HG02678 (cell line): ENCODE data around the gene MLEC.

Experiments used
- ATAC-seq: cut with Tn5 transposase; IDR thresholded peaks from one replicate; pipeline ENCODE4 v1.9.1; 2021; ENCODE audit warnings: mild to moderate bottlenecking, moderate library complexity; ENCODE audit not compliant: unreplicated experiment

MLEC gene

DNA sequence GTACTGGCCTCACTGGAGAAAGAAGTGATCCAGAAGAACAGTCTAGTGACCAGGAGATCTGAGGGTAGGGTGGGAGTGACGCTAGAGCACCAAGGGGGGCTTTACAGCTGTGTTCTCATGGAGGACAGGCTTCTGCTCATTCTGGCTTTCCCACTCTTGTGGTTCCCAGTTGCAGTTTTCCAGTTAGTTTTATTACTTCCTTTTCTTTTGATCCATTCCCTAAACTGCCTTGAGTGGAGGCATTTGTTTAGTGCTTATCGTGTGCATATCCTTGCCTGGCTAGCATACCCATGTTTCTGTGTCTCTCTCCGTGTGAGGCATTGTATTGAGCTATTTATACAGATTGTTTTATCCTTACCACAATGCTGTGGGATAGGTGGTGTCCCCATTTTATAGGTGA, 4.0 kb downstream of the MLEC start:
- no peak for ATAC-seq

- ATAC-seq, result no peak
Observed at GRCh38 chr12:120692524-120693033, 5.6 kb downstream of the MLEC start.

DNA sequence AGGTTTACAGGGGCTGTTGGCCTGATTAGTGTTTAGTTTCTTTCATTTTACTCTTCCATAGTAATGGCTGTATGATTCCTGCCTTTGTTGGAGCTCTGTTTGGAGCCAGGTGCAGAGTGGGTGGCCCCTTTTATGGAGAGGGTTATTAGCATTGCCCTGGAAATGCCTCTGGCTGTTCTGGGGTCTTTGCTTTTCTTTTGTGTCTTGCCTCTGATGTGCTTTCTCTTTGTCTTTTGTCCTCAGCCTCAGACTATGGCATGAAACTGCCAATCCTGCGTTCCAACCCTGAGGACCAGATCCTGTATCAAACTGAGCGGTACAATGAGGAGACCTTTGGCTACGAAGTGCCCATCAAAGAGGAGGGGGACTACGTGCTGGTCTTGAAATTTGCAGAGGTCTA, 6.9 kb downstream of the MLEC start:
- no peak for ATAC-seq

- ATAC-seq, result no peak
Observed at GRCh38 chr12:120696626-120697025, 9.7 kb downstream of the MLEC start.

GRCh38 chr12:120697344-120697743, 10.4 kb downstream of the MLEC start:
- no peak for ATAC-seq

GRCh38 chr12:120698665-120699064, 11.7 kb downstream of the MLEC start:
- ATAC-seq, result no peak

DNA sequence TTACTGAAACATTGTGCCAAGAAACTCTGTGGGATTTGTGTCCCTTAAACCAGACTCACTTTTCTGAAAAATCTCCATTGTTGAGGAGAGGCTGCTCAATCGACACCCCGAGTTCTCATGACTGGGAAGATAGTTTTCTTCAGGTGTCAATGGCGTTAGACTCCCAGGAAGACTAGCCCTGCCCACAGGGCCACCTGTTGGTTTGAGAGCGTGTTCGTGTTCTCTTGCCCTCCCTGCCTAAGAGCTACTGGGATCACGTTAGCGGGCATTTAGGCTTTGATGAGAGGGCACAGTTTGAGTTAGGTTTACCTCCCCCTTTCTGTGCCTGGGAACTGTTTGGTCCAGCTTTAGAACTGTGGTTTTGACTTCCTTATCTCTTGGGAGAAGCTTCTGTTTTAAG, 12.6 kb downstream of the MLEC start:
- ATAC-seq, result no peak

DNA sequence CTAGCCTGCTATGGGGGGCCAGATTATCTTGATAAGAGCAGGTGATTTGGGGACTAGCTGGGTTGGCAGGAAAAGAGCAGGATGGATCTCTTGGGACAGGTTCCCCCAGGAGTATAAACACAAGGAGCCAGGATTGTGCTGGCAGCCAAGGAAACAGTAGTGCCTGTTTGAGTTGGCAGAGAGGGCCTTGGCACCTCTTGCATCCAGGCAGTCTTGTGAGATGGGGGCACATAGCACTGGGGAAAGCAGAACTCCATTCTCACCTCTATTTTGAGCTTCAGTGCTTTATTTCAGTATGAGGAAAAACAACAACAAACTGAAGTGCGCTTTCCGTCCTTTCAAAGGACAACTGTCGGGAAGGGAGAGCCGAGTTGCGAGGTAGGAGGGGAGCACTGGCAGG, 13.9 kb downstream of the MLEC start:
- ATAC-seq, result no peak

DNA sequence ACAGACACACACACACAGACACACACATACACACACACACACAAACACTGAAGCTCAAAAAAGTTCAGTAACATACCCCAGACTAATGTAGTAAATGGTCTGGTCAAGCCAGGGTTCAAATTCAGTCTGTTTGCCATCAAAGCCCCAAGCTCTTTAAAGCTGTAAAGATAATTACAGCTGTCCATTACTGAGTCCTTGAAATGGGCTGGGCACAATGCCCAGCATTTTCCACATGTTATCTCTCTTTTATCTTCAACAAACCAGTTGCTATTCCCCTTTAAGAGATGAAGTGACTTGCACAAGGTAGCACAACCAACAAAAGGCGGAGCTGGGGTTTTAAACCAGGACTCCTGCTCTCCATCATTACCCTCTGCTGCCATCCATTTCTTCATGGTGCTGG, 15.7 kb downstream of the MLEC start:
- ATAC-seq, result no peak

DNA sequence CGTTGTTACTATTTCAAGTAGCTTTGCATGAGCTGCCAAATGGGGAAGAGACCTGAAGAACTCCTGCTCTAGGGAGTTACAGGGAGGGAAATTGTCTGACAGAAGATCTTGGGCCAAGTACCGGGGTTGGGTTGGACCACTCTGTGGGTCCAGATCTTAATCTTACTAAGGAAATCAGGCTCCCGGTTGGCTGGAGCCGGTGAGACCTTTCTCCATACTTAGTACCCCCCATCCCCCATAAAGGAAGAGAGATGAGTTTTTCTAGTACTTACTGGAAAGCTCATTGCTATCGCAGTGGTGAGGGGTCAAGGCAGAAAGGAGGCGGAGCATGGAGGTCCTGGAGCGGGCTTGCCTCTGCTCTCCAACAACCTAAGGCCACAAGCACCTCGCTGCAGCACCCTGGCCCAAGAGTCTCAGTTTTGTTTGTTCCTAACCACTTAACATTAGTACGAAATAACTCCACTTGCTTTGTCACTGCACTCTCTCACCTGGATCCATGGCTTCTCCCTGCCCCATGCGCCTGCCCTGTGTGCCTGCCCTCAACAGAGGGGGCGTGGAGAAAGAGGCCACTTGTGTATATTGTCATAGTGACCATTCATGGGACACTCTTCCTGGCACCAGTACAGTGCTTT, 16.5 kb downstream of the MLEC start:
- ATAC-seq, result no peak

DNA sequence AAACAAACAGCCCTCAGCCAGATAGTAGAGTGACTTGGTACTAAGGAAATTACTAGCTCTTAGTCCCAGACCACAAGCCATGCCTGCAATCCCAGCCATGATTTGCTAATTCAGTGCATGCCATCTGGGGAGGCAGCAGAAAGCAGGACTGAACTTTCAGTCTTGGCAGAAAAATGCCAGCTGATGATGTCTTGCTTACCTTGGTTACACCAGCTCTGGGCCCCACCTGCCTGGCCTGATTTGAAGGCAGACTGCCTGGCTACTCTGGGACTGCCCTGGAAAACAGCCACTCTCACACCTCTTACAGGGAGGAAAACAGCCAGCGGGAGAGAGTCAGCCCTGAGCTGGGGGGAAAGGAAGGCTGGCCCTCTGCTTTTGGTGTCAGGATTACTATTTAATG, 18.7 kb downstream of the MLEC start:
- ATAC-seq, result no peak

DNA sequence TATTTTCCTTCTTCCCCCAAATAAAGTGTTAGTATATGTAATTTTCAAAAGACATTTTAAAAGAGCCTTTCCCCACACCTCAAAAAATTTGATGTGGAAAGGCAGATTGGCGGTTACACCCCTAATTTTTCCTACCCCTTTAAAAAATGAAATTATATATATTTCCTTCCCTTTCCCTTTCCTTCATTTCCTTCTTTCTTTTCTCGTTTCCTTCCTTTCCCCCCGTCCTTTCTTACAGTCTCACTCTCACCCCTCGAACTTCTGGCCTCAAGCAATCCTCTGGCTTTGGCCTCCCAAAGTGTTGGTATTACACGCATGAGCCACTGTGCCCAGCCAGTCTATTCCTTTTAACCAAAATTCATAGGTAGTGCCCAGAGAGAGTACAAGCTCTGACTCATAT, 19.1 kb downstream of the MLEC start:
- no peak for ATAC-seq

DNA sequence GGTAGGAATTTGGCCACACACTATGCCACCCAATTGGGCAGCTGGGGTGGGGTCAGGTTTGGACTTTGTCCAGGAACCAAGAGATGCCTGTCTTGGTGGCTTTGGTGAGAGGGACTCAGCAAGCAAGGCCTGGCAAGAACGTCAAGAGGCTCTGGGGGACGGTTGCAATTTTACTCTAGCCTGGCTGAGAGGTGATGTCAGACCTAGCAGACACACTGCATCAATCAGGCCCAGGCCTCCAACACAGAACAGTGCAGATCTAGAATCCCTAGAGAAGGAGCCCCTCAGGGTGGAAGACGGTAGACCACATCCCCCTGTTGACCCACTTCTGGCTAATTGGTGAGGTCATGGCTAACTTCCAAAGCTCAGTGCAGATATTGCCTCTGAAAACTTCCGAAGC, 21.7 kb downstream of the MLEC start:
- ATAC-seq, result no peak

- ATAC-seq, result peak; percentile 71
Observed at GRCh38 chr12:120710031-120710804, 23.3 kb downstream of the MLEC start, which contains the start of gene UNC119B. UNC119B (plus strand) TSS chr12:120710458; CDS start chr12:120710475, 17 bp downstream.

DNA sequence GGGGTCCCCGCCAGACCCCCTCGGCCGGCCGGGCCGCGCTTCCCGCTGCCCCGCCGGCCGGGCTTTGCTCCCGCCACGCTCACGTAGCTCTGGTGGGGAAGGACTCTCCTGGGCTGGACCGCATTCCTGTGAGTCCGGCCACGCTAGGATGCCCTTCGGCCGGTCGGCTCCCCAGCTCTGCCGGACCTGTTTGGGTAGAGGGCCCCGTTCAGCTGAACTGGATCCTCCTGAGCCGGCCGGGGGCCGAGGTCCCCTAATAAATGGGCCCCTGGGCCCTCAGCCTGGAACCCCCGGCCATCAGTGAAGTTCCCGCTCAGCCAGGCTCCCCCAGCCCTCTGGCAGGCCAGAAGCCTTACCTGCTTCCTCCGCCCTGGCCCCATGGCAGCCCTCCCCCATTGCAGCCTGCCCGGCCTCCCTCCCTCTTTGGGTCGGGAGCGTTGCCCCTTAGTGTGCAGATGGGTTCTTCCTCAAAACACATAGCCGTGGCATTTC, 23.9 kb downstream of the MLEC start:
- peak; percentile 34 for ATAC-seq

DNA sequence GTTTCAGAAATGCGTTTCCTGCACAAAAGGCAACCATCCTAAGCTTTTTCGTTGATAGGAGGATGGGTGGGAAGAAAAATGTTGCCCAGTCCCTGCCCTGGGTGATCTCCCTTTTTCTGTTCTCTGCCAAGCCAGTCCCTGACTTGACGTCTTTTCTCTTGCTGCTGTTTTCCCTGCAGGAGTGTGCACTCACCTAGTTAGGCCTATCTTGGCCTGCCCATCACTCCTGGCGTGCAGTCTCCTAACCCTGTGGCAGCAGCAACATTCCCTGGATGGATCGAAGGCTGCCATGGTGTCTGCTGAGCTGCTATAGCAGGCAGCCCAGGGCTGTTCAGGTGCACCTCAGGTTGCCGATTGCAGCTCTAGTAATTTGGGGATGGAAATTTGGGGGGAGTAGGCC, 24.5 kb downstream of the MLEC start:
- ATAC-seq, result no peak

- ATAC-seq, result no peak
Observed at GRCh38 chr12:120712610-120713009, 25.7 kb downstream of the MLEC start.

- peak; percentile 43 for ATAC-seq
Observed at GRCh38 chr12:120713861-120714482, 27.0 kb downstream of the MLEC start.

DNA sequence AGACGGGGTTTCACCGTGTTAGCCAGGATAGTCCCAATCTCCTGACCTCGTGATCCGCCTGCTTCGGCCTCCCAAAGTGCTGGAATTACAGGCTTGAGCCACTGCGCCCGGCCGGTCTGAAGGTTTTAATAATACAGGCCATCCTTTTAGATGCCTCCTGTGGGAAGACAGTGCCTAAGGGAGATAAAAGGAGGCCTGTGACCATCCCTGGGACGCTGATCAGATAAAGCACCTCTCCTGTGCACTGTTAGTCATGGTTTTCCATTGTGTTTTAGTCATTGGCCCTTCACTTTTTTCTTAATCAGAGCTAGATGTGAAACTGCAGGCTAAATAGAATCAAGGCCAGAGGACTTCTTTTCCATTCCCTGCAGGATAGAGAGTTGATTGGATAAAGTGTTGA, 31.1 kb downstream of the MLEC start:
- ATAC-seq, result no peak

DNA sequence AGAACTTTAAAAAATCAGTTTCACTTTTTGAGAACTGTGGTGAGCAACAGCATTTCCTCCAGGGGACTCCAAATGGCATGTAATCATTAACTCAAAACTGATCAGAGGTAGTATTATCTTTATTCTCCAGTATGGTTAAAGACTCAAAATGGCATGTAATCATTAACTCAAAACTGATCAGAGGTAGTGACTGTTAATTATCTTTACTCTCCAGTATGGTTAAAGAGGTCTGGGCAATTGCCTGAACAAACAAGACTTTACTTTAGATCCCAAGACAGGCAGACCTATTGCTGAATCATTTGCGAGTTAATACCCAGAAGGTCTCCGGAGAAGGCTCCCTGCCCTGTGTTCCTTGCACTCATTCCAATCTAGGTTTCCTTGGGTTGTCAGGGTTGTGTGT, 32.1 kb downstream of the MLEC start:
- ATAC-seq, result no peak

DNA sequence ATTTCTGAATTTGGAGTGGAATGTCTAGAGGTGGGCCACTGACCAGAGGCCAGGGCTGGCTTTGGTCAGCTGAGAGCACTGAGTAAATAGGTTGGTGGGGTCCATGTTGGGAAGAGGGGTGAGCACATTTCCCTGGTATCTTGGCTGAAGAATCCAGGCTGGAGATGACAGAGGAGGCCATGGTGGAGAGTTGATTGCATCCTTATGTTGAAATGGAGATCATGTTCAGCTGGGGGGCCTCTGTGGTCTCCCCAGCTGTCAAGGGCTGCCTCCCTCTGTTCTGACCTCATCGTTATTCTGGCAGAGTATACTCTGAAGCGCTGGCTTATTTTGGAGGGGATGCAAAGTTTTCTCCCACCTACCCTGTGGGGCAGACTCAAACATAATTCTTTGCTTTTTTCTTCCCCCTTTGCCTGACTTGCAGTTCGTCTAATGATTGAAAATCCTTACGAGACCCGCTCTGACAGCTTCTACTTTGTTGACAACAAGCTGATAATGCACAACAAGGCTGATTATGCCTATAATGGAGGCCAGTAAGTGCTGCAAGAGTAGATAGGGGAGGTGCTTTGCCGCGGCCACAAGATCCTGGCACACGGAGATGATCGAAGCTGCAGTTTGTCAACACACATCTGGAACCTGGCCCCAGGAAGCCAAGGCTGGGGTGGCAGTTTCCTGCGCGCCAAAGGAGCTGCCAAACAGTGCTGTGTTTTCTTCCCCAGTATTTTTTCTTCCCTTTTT, 32.7 kb downstream of the MLEC start:
- ATAC-seq, result no peak
